Measurements from ENCODE around the gene GAL3ST1.
"Not testable (repeated sequence)": the region's sequence is repeated elsewhere in the genome, so short reads cannot be mapped to it uniquely, and the experiment has no call there.

The GAL3ST1 gene

GRCh38 chr22:30574095-30574981 is at the start of gene GAL3ST1:
Gene GAL3ST1 (minus strand): TSS chr22:30574665. CDS start chr22:30557392, 17,273 bp downstream.
- DNase-seq = no peak

- DNase-seq = not testable (repeated sequence)
Observed at GRCh38 chr22:30619909-30620308, 45.4 kb upstream of the GAL3ST1 start.

GRCh38 chr22:30617819-30618218 is 43.4 kb upstream of the GAL3ST1 start:
- DNase-seq = no peak

DNA sequence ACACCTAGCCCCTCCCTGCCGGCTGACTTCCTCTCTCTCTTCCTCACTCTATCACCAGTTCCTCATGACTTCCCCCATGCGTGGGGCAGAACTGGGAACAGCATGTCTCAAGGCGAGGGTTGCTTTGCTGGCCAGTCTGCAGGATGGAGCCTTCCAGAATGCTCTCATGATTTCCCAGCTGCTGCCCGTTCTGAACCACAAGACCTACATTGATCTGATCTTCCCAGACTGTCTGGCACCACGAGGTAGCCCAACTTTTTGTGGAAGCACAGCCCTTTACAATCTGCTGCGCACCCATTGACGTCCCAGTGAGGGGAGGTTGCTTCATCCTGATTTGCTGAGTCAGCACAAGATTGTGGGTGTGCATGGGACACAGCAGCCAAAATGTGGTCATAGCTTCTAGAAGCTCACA is 41.1 kb upstream of the GAL3ST1 start:
- peak in 2 of 3 donors; percentile 15 to 45 for DNase-seq

GRCh38 chr22:30614879-30615278 is 40.4 kb upstream of the GAL3ST1 start:
- no peak for DNase-seq

GRCh38 chr22:30614268-30614667 is 39.8 kb upstream of the GAL3ST1 start:
- DNase-seq = no peak

- no peak for DNase-seq
Observed at GRCh38 chr22:30612789-30613188, 38.3 kb upstream of the GAL3ST1 start.

- no peak for DNase-seq
Observed at GRCh38 chr22:30611197-30611596, 36.7 kb upstream of the GAL3ST1 start.

- peak; percentile 89 to 97 (median 93) for DNase-seq
Observed at GRCh38 chr22:30610299-30610698, 35.8 kb upstream of the GAL3ST1 start.

GRCh38 chr22:30609260-30610185 is 35.1 kb upstream of the GAL3ST1 start:
- peak; percentile 95 to 98 (median 97) for DNase-seq

- DNase-seq = peak; percentile 31 to 47 (median 42)
Observed at GRCh38 chr22:30607939-30608338, 33.5 kb upstream of the GAL3ST1 start.

GRCh38 chr22:30607300-30607930 is 33.0 kb upstream of the GAL3ST1 start:
- no peak for DNase-seq

- DNase-seq = peak; percentile 87 to 90 (median 88)
Observed at GRCh38 chr22:30606455-30607299, 32.2 kb upstream of the GAL3ST1 start, which contains the start of gene TCN2. Gene TCN2 (plus strand): TSS chr22:30607174. CDS start chr22:30607332, 158 bp downstream.

DNA sequence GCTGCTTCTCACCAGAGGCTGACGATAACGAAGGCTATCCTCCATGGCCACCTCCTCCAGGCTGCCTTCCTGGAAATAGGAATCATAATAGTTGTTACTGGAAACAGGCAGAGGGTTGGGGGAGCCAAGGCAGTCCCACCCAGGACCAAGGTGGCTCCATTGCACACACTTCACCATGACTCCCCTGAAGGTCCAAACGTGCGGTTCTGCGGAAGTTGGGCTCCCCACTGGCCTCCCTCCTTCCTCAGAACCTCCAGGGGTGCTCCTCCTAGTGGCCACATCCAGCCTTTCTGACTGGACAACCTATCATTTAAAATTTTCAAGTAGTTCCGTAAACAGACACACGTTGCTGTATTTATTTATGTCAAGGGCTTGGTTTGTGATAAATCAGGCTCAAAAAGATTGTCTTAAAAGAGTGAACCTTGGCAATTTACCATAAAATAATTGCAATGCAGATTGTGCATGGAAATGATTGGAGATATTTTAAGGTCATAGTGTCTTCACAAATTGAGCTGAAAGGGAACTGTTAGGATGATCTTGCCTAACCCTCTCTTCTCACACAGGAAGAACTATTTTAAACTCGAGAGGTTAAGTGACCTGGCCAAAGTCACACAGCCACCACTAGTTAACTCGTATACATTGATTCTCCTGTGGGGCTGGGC is 31.1 kb upstream of the GAL3ST1 start:
- peak; percentile 73 to 78 (median 77) for DNase-seq

GRCh38 chr22:30604723-30605122 is 30.3 kb upstream of the GAL3ST1 start:
- DNase-seq = no peak

DNA sequence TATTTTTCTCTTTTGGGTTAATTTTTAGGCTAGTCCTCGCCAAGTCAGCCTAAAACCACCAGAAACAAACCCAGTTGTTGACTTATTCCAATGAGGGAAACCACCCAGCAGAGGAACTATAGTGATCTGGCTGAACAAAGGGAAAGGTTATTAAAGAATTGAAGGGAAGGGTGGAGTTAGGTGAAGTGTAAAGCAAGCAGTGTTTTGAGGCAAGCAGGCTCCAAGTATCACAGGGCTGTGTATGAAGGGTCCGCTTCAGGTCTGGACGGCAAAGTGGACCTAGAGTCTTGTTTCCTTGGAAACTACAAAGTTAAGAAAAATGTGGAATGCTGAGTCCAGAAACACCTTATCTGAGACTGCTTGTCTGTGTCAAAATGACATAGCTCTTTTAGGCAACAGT is 29.3 kb upstream of the GAL3ST1 start:
- DNase-seq = no peak

DNA sequence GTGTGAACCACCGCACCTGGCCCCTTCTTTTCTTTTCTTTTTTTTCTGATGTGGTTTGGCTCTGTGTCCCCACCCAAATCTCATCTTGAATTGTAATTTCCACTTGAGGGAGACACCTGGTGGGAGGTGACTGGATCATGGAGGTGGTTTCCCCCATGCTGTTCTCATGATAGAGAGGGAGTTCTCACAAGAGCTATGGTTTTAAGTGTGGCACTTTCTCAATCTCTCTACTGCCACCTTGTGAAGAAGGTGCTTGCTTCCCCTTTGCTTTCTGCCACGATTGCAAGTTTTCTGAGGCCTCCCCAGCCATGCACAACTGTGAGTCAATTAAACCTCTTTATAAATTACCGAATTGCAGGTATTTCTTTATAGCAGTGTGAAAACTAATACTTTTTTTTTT is 27.6 kb upstream of the GAL3ST1 start:
- DNase-seq = no peak

- DNase-seq = no peak
Observed at GRCh38 chr22:30601464-30601863, 27.0 kb upstream of the GAL3ST1 start.

GRCh38 chr22:30600921-30601320 is 26.5 kb upstream of the GAL3ST1 start:
- DNase-seq = peak; percentile 14 to 47 (median 39)

GRCh38 chr22:30598986-30599385 is 24.5 kb upstream of the GAL3ST1 start:
- DNase-seq = no peak

GRCh38 chr22:30596886-30597285 is 22.4 kb upstream of the GAL3ST1 start:
- DNase-seq = no peak
